Neuron (in vitro differentiated cells): ENCODE data around the gene PABPC3.

Source experiments
- H2AFZ ChIP-seq: one replicate; pipeline ENCODE4 v1.6.1; 2013; ENCODE audit warnings: low read depth, mild to moderate bottlenecking, inconsistent platforms, low read length, moderate library complexity
- H3K27me3 ChIP-seq: one replicate; pipeline ENCODE4 v1.6.1; 2013; ENCODE audit warnings: low read length; ENCODE audit not compliant: insufficient read depth
- H3K36me3 ChIP-seq: one replicate; pipeline ENCODE4 v1.6.1; 2013; ENCODE audit warnings: low read length; ENCODE audit not compliant: insufficient read depth
- H3K4me1 ChIP-seq: one replicate; pipeline ENCODE4 v1.6.1; 2013; ENCODE audit warnings: low read length; ENCODE audit not compliant: insufficient read depth
- H3K4me3 ChIP-seq: 2 replicates; pipeline ENCODE4 v1.5.1; 2013; ENCODE audit warnings: mild to moderate bottlenecking, low read length, moderate library complexity
- H3K9me3 ChIP-seq: one replicate; pipeline ENCODE4 v1.6.1; 2013; ENCODE audit warnings: low read length

The PABPC3 gene

DNA sequence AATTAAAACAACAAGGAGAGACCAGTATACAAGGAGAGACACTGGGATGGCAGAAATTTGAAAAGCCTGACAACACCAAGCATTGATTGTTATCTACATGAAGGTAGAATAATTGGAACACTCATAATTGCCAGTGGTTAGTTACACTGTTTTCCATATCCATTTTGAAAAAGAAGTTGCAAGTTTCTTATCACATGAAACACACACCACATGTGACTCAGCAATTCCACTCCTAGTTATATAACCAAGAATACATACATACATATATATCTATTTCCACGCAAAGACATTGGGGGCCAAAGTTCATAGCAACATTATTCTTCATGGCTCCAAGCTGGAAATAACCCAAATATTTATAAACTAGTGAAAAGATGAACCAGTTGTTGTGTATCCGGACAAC, 15.2 kb upstream of the PABPC3 start:
- Histone ChIP-seq H3K4me3 (no peak overlapping the region), H2AFZ (no peak overlapping the region), H3K27me3 (peaks cover 3% of the 10 kb centered on the region), H3K9me3 (no peaks in the 10 kb centered on the region), H3K36me3 (no peaks in the 10 kb centered on the region), H3K4me1 (no peaks in the 10 kb centered on the region)

DNA sequence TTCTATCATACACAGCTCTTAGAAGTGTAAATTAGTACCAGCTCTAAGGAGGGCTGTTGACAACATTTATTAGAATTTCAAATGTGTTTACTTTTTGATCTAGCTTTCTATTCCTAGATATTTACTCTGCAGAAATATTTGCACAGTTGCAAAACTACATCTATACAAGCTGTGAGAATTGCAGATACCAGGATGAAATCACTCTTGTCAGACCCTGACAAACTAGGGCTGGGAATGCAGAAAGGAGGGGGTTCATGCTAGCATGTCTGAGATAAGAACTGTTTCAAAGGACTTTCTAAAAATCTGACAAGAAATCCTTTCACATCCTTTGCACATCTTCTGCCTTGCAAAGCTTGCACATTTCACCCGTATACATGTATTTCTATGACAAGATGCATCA, 11.8 kb upstream of the PABPC3 start:
- no peaks in the 10 kb centered on the region for H3K36me3 ChIP-seq
- H2AFZ ChIP-seq: no peak overlapping the region
- H3K27me3 ChIP-seq: peaks cover 3% of the 10 kb centered on the region
- H3K4me3 ChIP-seq: no peak overlapping the region
- H3K4me1 ChIP-seq: no peaks in the 10 kb centered on the region
- no peaks in the 10 kb centered on the region for H3K9me3 ChIP-seq

DNA sequence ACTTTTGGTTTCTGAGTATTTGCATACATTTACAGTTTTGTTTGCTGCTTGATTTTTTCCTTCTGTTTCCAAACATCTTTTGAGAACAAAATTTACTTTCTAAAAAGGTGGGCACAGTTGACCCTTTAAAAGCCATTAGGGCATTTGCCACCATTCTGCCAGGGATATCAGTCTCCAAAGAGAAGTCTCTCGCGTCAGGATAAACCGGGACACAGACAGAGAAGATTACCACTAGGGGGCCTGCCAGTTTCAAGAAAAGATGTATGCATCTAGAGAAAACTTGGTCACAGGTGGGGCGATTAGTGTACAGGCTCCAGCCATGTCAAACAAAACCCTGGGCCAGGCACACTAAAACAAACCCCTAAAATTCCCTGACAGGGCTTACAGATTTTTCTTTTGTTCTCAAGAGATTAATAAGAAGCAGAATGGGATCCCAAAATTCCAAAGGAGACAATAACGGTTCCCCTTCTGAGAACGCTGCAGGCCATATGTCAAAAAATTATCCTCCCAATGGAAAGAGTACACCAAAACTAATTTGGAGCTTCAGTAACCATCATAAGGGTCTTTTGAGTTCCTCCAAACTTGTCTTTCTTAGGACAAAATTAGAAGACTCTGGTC, 10.7 kb upstream of the PABPC3 start:
- no peaks in the 10 kb centered on the region for H3K36me3 ChIP-seq
- H3K4me1 ChIP-seq: no peaks in the 10 kb centered on the region
- no peak overlapping the region for H2AFZ ChIP-seq
- H3K27me3 ChIP-seq: peaks cover 3% of the 10 kb centered on the region
- H3K9me3 ChIP-seq: no peaks in the 10 kb centered on the region
- no peak overlapping the region for H3K4me3 ChIP-seq

DNA sequence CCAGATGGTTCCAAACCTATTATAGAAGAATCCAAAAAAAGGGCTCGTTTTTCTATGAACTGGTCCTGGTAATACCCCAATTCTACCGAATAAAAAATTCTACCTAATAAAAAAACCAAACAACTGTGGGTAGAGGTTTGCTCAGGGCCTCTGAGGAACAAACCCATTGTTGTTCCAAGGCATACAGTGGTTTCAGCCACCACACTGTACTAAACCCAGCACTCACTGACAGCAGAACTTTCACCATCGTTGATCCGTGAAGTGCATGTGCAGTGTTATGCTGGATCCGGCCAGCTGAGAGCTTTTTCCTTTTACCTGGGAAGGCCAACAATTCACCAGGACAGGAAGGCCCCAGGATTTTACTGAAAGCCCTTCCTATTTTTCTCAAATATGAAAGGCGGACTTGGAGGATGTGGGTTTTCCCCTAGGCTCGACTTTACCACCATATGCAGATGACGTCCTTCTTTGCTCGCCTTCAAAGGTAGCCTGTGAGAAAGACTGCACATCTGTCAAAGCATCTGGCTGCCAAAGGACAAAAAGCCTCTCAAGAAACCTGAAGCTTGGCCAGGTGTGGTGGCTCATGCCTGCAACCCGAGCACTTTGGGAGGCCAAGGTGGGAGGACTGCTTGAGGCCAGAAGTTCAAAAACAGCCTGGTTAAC, 7.2 kb upstream of the PABPC3 start:
- no peaks in the 10 kb centered on the region for H3K27me3 ChIP-seq
- no peak overlapping the region for H2AFZ ChIP-seq
- H3K4me3 ChIP-seq: no peak overlapping the region
- no peaks in the 10 kb centered on the region for H3K9me3 ChIP-seq
- H3K36me3 ChIP-seq: no peaks in the 10 kb centered on the region
- H3K4me1 ChIP-seq: no peaks in the 10 kb centered on the region

DNA sequence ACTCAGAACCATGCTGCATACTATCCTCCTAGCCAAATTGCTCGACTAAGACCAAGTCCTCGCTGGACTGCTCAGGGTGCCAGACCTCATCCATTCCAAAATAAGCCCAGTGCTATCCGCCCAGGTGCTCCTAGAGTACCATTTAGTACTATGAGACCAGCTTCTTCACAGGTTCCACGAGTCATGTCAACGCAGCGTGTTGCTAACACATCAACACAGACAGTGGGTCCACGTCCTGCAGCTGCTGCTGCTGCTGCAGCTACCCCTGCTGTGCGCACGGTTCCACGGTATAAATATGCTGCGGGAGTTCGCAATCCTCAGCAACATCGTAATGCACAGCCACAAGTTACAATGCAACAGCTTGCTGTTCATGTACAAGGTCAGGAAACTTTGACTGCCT, 1.5 kb downstream of the PABPC3 start:
- Histone ChIP-seq H3K36me3 (no peaks in the 10 kb centered on the region), H3K27me3 (no peaks in the 10 kb centered on the region), H3K9me3 (no peaks in the 10 kb centered on the region), H3K4me3 (no peak overlapping the region), H3K4me1 (no peaks in the 10 kb centered on the region), H2AFZ (no peak overlapping the region)

DNA sequence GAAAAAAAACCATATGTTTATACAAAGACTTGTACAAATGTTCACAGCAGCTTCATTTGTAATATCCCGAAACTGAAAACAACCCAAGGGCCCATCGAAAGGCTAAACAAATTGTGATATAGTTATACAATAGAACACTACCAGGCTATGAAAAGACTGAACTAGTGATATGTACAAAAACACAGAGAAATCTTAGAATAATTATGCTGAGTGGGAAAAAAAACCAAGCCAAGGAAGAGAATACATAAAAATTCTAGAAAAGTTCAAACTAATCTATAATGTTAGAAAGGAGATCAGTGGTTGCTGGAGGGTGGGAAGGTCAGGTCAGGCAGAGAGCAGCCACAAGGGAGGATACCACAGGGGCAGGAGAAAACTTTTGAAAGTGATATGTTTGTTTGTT, 7.8 kb downstream of the PABPC3 start:
- H3K27me3 ChIP-seq: no peaks in the 10 kb centered on the region
- no peaks in the 10 kb centered on the region for H3K36me3 ChIP-seq
- H3K9me3 ChIP-seq: no peaks in the 10 kb centered on the region
- H3K4me1 ChIP-seq: no peaks in the 10 kb centered on the region
- H3K4me3 ChIP-seq: no peak overlapping the region
- no peak overlapping the region for H2AFZ ChIP-seq

DNA sequence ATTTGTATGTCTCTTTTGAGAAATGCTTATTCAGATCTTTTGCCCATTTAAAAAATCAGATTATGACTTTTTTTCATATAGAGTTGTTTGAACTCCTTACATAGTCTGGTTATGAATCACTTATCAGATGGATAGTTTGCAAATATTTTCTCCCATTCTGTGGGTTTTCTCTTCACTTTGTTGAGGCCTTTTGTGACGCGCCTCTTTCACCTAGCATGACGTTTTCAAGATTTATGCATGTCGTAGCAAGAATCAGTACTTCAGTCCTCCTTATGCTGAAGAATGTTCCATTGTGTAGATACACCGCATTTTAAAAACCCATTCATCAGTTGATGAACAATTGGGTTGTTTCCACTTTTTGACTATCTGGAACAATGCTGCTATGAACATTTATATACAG, 13.4 kb downstream of the PABPC3 start:
- H3K27me3 ChIP-seq: peaks cover 4% of the 10 kb centered on the region

DNA sequence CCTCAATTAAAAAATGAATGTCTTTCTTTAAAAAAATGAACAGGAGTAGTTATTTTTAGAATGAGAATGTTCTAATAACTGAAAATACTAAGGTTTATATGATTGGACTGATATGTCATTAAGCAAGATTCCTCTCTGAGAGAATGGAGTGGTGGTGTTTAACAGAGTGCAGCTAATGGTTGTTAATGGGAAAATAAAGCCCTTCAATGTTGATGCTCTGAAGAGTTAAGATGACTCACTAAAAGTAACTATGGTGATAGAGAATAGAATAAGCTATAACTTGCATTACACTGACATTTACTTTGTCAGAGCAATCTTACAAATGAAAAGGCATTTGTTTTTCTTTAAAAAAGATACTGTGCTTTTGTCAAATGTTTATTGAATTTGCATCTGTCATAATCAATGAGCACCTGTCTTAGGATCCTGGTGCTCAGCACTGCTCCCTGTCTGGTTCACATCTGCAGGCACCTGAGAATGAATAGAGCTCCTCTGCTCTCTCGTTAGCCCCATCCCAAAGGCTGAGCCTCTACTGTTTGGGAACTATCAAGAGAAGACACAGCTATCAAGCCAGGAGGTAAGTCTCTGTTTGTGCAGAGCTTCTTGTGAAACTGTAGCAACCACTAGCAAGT, 15.1 kb downstream of the PABPC3 start:
- peaks cover 6% of the 10 kb centered on the region for H3K4me1 ChIP-seq
- H3K36me3 ChIP-seq: no peaks in the 10 kb centered on the region
- H2AFZ ChIP-seq: no peak overlapping the region
- peaks cover 4% of the 10 kb centered on the region for H3K27me3 ChIP-seq
- no peak overlapping the region for H3K4me3 ChIP-seq
- H3K9me3 ChIP-seq: no peaks in the 10 kb centered on the region

More for the DNA sequence above, 13.4 kb downstream of the PABPC3 start:
- H2AFZ ChIP-seq: no peak overlapping the region
- H3K36me3 ChIP-seq: no peaks in the 10 kb centered on the region
- no peaks in the 10 kb centered on the region for H3K9me3 ChIP-seq
- peaks cover under 1% of the 10 kb centered on the region for H3K4me1 ChIP-seq
- H3K4me3 ChIP-seq: no peak overlapping the region

DNA sequence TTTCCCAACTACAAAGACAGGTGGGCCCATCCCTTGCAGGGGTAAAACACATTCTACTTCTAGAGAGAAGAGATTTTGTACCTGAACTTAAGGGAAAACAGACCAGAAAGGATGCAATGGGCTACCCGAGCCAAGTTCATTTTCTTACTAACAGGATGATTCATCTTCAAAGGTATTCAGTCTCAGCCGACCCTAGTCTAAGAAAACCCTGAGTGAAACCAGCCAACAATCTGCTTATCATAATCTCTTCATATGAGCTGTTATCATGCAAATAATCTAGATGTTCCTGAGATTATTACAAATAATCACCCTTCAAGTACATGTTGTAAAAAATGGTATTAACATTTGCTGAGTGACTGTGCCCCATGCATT, 15.6 kb downstream of the PABPC3 start:
- Histone ChIP-seq H2AFZ (no peak overlapping the region), H3K36me3 (no peaks in the 10 kb centered on the region), H3K4me1 (peaks cover 6% of the 10 kb centered on the region), H3K9me3 (no peaks in the 10 kb centered on the region), H3K27me3 (peaks cover 4% of the 10 kb centered on the region), H3K4me3 (no peak overlapping the region)

DNA sequence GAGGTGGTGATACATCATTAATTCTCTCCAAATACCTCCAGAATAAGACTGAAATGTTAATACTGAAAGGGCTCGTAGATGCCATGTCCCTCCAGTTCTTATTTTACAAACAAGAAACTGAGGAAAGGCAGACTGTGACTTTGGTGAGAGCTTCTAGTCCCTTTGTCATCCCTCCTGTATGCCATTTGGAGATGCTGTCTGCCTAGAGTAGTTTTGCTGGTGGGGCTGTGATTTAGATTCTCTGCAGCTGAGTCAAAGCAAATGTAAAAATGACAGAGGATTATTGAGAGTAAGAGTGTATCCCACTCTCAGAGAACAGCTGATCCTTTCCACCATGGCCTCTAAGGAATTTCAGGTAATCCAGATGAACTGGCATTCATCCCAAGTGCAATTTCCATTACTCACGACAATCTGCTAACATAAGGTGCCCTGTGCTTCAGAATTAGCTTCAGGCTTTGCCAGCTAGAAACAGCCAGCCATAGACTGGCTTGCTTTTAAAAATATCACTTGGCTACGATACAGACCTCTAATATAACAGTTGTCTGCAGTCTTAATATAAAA, 16.8 kb downstream of the PABPC3 start:
- H3K27me3 ChIP-seq: peaks cover 4% of the 10 kb centered on the region
- H3K4me1 ChIP-seq: peaks cover 6% of the 10 kb centered on the region
- H2AFZ ChIP-seq: no peak overlapping the region
- no peaks in the 10 kb centered on the region for H3K9me3 ChIP-seq
- H3K36me3 ChIP-seq: no peaks in the 10 kb centered on the region
- no peak overlapping the region for H3K4me3 ChIP-seq

DNA sequence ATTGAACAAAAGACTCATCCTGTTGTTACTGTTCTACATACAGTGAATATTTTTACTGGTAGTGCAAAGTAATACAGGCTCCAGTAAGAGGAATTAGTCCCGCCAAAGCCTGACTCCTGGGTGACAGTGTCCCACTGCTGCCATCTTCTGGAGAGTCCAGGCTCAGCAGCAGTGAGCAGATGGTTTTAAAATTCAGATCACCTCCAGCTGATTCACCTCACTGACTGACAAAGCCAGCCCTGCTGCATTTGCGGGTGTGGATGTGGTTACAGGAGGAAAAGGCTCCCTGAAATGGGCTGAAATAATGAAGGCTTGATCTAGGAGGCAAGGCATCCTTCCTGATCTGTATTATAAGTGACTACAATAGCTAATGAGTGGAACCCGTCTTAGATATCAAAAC, 18.3 kb downstream of the PABPC3 start:
- H3K9me3 ChIP-seq: no peaks in the 10 kb centered on the region
- H3K4me3 ChIP-seq: no peak overlapping the region
- no peaks in the 10 kb centered on the region for H3K36me3 ChIP-seq
- H3K4me1 ChIP-seq: peaks cover 6% of the 10 kb centered on the region
- H2AFZ ChIP-seq: no peak overlapping the region
- H3K27me3 ChIP-seq: peaks cover 4% of the 10 kb centered on the region

DNA sequence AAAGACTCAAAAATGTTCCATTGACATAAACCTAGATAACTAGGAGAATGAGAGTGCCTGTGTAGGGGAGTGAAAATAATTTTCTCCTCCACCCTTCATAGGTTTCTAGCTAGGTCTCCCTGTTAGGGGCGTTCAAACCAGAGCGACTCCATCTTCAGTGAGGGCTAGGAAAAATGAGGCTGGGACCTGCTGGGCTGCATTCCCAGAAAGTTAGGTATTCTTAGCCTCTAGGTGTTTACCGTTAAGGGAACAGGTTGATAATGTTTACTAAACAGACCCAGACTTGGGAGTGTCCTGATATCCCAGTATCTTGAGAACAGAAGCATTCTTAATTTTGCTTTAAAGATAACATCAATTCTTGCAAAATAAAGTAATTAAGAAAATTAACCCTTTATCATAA, 20.1 kb downstream of the PABPC3 start:
- Histone ChIP-seq H3K4me3 (no peak overlapping the region), H3K27me3 (peaks cover 6% of the 10 kb centered on the region), H3K4me1 (peaks cover 6% of the 10 kb centered on the region), H2AFZ (no peak overlapping the region), H3K9me3 (no peaks in the 10 kb centered on the region), H3K36me3 (no peaks in the 10 kb centered on the region)

DNA sequence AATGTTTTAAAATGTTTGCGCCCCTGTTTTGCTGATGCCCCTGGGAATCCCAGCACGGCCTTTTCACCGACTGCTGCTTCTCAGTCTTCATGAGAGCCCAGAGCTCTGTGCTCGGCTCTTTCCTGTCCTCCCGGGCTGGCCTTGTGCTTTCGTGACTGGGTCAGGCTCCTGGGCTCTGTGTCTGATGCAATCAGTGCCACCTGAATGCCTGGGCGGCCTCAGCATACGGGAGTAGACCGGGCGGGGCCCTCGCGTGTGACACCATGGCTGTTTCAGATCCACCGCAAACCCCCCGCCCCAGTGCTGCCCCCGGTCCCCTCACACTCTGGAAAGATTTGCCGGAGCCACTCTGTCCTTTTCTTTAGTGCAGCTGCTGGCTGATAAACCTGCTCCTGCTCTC, 21.4 kb downstream of the PABPC3 start:
- Histone ChIP-seq H3K9me3 (no peaks in the 10 kb centered on the region), H2AFZ (no peak overlapping the region), H3K36me3 (no peaks in the 10 kb centered on the region), H3K4me1 (peaks cover 6% of the 10 kb centered on the region), H3K27me3 (peaks cover 6% of the 10 kb centered on the region), H3K4me3 (no peak overlapping the region)
